HepG2 (cell line): Measurements from ENCODE around the gene SNAP23. TPM values are rescaled to one million over a fixed set of nuclear protein-coding genes. Genes with fewer than 3 reads are reported as not detected.

ENCODE experiments used
- ATAC-seq: fragments of 200-7000 bp; cut with Tn5 transposase; 3 replicates; pipeline ENCODE4 v1.9.1; 2020; ENCODE audit warnings: mild to moderate bottlenecking, moderate library complexity
- BruUV-seq: library from RNA; stranded (reverse); fragments of 400-500 nt; replicated peaks from 2 replicates; lab custom pipeline; 2021; lab: Mats Ljungman, UMichigan
- CTCF ChIA-PET: fragments of 300-600 bp; formaldehyde crosslinking; extraction: SDS; loops from one replicate; lab custom pipeline; 2021; ENCODE audit warnings: low total read pairs, inconsistent platforms, low intra/inter-chr PET ratio; lab: Yijun Ruan, JAX
- POLR2A ChIA-PET: fragments of 350-600 bp; sonication (Branson Sonifier 250); formaldehyde crosslinking; loops from one replicate; lab custom pipeline; 2020; ENCODE audit warnings: antibody characterized with exemption, inconsistent platforms; lab: Yijun Ruan, JAX
- DNase-seq: peaks from one replicate; pipeline ENCODE4 v3.0.0-alpha.2; 2015; ENCODE audit warnings: low spot score
- FAIRE-seq: peaks from 3 replicates; lab custom pipeline; 2011; peaks lifted over from hg19 to GRCh38; lab: Jason Lieb, UNC
- H2AFZ ChIP-seq: one replicate; pipeline ENCODE4 v1.6.1; 2011; ENCODE audit warnings: low read length, inconsistent platforms
- H3K27ac ChIP-seq: fragments of 300-600 bp; 3 replicates; pipeline ENCODE4 v1.8.0; 2011; ENCODE audit warnings: mixed run types, mild to moderate bottlenecking, mixed read lengths, low read length, inconsistent platforms; ENCODE audit not compliant: insufficient read depth; ENCODE audit errors: extremely low read length
- H3K27me3 ChIP-seq, 2 experiments: fragments of 200-600 bp in 1 of 2; 2 replicates in 1 of 2; 3 replicates in 1 of 2; pipeline versions ENCODE4 v1.6.0 to v1.8.0; 2011; ENCODE audit warnings: low read length in 2 of 2, mild to moderate bottlenecking in 2 of 2, moderate library complexity in 2 of 2, inconsistent platforms in 1 of 2; ENCODE audit not compliant: insufficient read depth in 2 of 2, control insufficient read depth in 1 of 2
- H3K36me3 ChIP-seq, 2 experiments: fragments of 200-600 bp in 1 of 2; replicated peaks in 1 of 2; 2 replicates in 1 of 2; 3 replicates in 1 of 2; pipeline versions ENCODE4 v1.5.1 to v1.8.0; 2011; ENCODE audit warnings: low read length in 2 of 2, inconsistent platforms in 1 of 2; ENCODE audit not compliant: insufficient read depth in 2 of 2, control insufficient read depth in 1 of 2
- H3K4me1 ChIP-seq: 2 replicates; pipeline ENCODE4 v1.5.1; 2012; ENCODE audit warnings: low read length, inconsistent platforms; ENCODE audit not compliant: insufficient read depth
- H3K4me2 ChIP-seq: 2 replicates; pipeline ENCODE4 v1.6.0; 2011; ENCODE audit warnings: low read depth, low read length, inconsistent platforms
- H3K4me3 ChIP-seq, 3 experiments: fragments of 200-600 bp in 1 of 3; sonication (generic), shearing (Covaris generic) in 1 of 3; replicated peaks in 1 of 3; 2 replicates each; pipeline ENCODE4 v1.5.1; 2011 to 2016; ENCODE audit warnings: low read length in 3 of 3, inconsistent platforms in 2 of 3, low read depth in 2 of 3, mild to moderate bottlenecking in 2 of 3, control low read depth in 1 of 3, mixed read lengths in 1 of 3; ENCODE audit not compliant: insufficient read depth in 1 of 3
- H3K79me2 ChIP-seq: one replicate; pipeline ENCODE4 v1.6.1; 2011; ENCODE audit warnings: low read length, inconsistent platforms; ENCODE audit not compliant: insufficient read depth
- H3K9ac ChIP-seq: 2 replicates; pipeline ENCODE4 v1.6.0; 2011; ENCODE audit warnings: mild to moderate bottlenecking, low read depth, low read length, inconsistent platforms; ENCODE audit not compliant: insufficient read depth
- H3K9me3 ChIP-seq: 2 replicates; pipeline ENCODE4 v1.5.1; 2012; ENCODE audit warnings: mild to moderate bottlenecking, low read length
- H4K20me1 ChIP-seq: 2 replicates; pipeline ENCODE4 v1.6.0; 2011; ENCODE audit warnings: inconsistent platforms, mild to moderate bottlenecking, low read length, moderate library complexity; ENCODE audit not compliant: insufficient read depth
- CBX5 ChIP-seq: sonication (generic); formaldehyde crosslinking; IDR thresholded peaks from 2 replicates; pipeline ENCODE4 v1.4.0; 2020; ENCODE audit warnings: missing genetic modification reagents, borderline replicate concordance
- DPF2 ChIP-seq: sonication (generic); formaldehyde crosslinking; IDR thresholded peaks from 2 replicates; pipeline ENCODE4 v1.4.0; 2020; ENCODE audit warnings: mild to moderate bottlenecking, low read depth, missing genetic modification reagents, borderline replicate concordance
- FOXO1 ChIP-seq: sonication (generic); formaldehyde crosslinking; IDR thresholded peaks from 2 replicates; pipeline ENCODE4 v1.4.0; 2020; ENCODE audit warnings: missing genetic modification reagents
- PRMT3 ChIP-seq: sonication (generic); formaldehyde crosslinking; IDR thresholded peaks from 2 replicates; pipeline ENCODE4 v1.8.1; 2022; ENCODE audit warnings: low read depth, mild to moderate bottlenecking, moderate library complexity, missing genetic modification reagents, borderline replicate concordance
- SNAI1 ChIP-seq: sonication (generic); formaldehyde crosslinking; IDR thresholded peaks from 2 replicates; pipeline ENCODE4 v1.5.0; 2020; ENCODE audit warnings: mild to moderate bottlenecking, missing genetic modification reagents, borderline replicate concordance
- ZBED4 ChIP-seq: sonication (generic); formaldehyde crosslinking; IDR thresholded peaks from 2 replicates; pipeline ENCODE4 v1.4.0; 2020; ENCODE audit warnings: missing genetic modification reagents, borderline replicate concordance
- ZFP36 ChIP-seq: fragments of 150-350 bp; IDR thresholded peaks from 2 replicates; pipeline ENCODE4 v1.6.1; 2018; ENCODE audit warnings: borderline replicate concordance, low read length, low read depth; ENCODE audit not compliant: partially characterized antibody
- ZNF484 ChIP-seq: sonication (generic); formaldehyde crosslinking; IDR thresholded peaks from 2 replicates; pipeline ENCODE4 v1.5.1; 2020; ENCODE audit warnings: mild to moderate bottlenecking, low read depth, missing genetic modification reagents, borderline replicate concordance
- ZNF672 ChIP-seq: sonication (generic); formaldehyde crosslinking; IDR thresholded peaks from 2 replicates; pipeline ENCODE4 v1.8.1; 2022; ENCODE audit warnings: missing genetic modification reagents
- WGBS: methylation state at CpG from one replicate; pipeline ENCODE4 v1.1.6; 2017; ENCODE audit warnings: low lambda C conversion rate; 5-methylcytosine and 5-hydroxymethylcytosine counted together
- in situ Hi-C: cut with HindIII; loops from 2 replicates; pipeline ENCODE4 v1.10.0; 2017; ENCODE audit warnings: low pct_unique_long_range_greater_than_20kb; ENCODE audit not compliant: extremely low pct_ligation_motif_present
- intact Hi-C: fragments of 100-400 bp; cut with micrococcal nuclease; formaldehyde crosslinking; loops from one replicate; pipeline ENCODE4 v1.10.0; 2022; ENCODE audit not compliant: unreplicated experiment
- polyA plus RNA-seq, 8 experiments: library from polyadenylated mRNA; depleted of rRNA in 3 of 8; stranded (reverse) in 7 of 8; unstranded in 1 of 8; fragments of >200 nt; fragmentation: Illumina TruSeq in 4 of 8; extraction: Trizol in 4 of 8; gene quantifications; 2 replicates each; pipeline versions ENCODE4 v1.2.1 to v1.2.3, GENCODE V29; 2011 to 2016; ENCODE audit warnings: low read depth in 4 of 8, missing spikeins in 1 of 8, mixed read lengths in 1 of 8; ENCODE audit not compliant: insufficient read depth in 1 of 8
- total RNA-seq, 5 experiments: library from RNA; depleted of rRNA; stranded (reverse); fragments of >200 nt; fragmentation: Illumina TruSeq; extraction: Trizol; gene quantifications; 2 replicates each; pipeline ENCODE4 v1.2.3, GENCODE V29; 2016; ENCODE audit warnings: low read depth in 1 of 5
- TF ChIP-seq, protein P1 (sequence below): sonication (generic); formaldehyde crosslinking; IDR thresholded peaks from 2 replicates; pipeline ENCODE4 v1.4.0; 2020; ENCODE audit warnings: low read depth, mild to moderate bottlenecking, missing genetic modification reagents

The SNAP23 gene
- total and polyA plus RNA-seq, 2 of the 13 experiments (the other 11 are each of a cell fraction or from before 2014, with no cell fraction given): 37.0 to 101 TPM

GRCh38 chr15:42510258-42511006, 15.0 kb downstream of the SNAP23 start:
- Histone ChIP-seq H3K27me3 (no peaks in the 10 kb centered on the region), H3K4me3 (no peak overlapping the region), H3K36me3 (peaks cover 8 to 34% of the 10 kb centered on the region in 2 experiments), H4K20me1 (no peaks in the 10 kb centered on the region), H3K9ac (no peak overlapping the region), H3K4me2 (no peak overlapping the region), H3K9me3 (no peaks in the 10 kb centered on the region), H3K79me2 (peaks cover 3% of the 10 kb centered on the region), H2AFZ (no peak overlapping the region), H3K4me1 (no peaks in the 10 kb centered on the region), H3K27ac (no peak overlapping the region)
- intact Hi-C loops: no loop called here
- DNase-seq (no peak), ATAC-seq (no peak), FAIRE-seq (no peak)
- WGBS: 96% methylated on average over 3 of the region's 4 CpGs
- in situ Hi-C loops: no loop called here
- ChIA-PET CTCF (no interaction called here), POLR2A (no interaction called here)
- TF ChIP-seq DPF2 (no peak), ZNF672 (CRISPR knock-in tag) (no peak), ZFP36 (no peak), SNAI1 (CRISPR knock-in tag) (no peak), ZNF484 (CRISPR knock-in tag) (no peak), CBX5 (no peak), ZBED4 (CRISPR knock-in tag) (no peak), PRMT3 (CRISPR knock-in tag) (no peak), FOXO1 (CRISPR knock-in tag) (no peak)
- TF ChIP-seq, protein P1, sequence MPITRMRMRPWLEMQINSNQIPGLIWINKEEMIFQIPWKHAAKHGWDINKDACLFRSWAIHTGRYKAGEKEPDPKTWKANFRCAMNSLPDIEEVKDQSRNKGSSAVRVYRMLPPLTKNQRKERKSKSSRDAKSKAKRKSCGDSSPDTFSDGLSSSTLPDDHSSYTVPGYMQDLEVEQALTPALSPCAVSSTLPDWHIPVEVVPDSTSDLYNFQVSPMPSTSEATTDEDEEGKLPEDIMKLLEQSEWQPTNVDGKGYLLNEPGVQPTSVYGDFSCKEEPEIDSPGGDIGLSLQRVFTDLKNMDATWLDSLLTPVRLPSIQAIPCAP (CRISPR knock-in tag): no peak
- BruUV-seq: no TSS peak
